Small intestine (tissue), 7 donors: ENCODE measurements around the gene MASP1. TPM values are rescaled to one million over a fixed set of nuclear protein-coding genes. Genes with fewer than 3 reads are reported as not detected.

Source experiments
- DNase-seq, 2 donors: peaks; one replicate each; pipeline versions ENCODE4 v3.0.0 to v3.0.0-alpha.2; 2013
- FAIRE-seq: peaks from 2 replicates; lab custom pipeline; 2012; peaks lifted over from hg19 to GRCh38; lab: Jason Lieb, UNC
- H3K27ac ChIP-seq, 3 donors: one replicate each; pipeline ENCODE4 v1.5.1; 2013; ENCODE audit warnings: low read length in 2 of 3, mild to moderate bottlenecking in 2 of 3, control low read depth in 1 of 3, inconsistent platforms in 1 of 3, low read depth in 1 of 3, moderate library complexity in 1 of 3
- H3K27me3 ChIP-seq, 3 donors: one replicate each; pipeline ENCODE4 v1.6.1; 2013; ENCODE audit warnings: low read length in 3 of 3, inconsistent platforms in 1 of 3; ENCODE audit not compliant: control insufficient read depth in 3 of 3, insufficient read depth in 3 of 3
- H3K36me3 ChIP-seq, 3 donors: one replicate each; pipeline ENCODE4 v1.6.1; 2013; ENCODE audit warnings: low read length in 3 of 3, inconsistent platforms in 1 of 3, low read depth in 1 of 3, mild to moderate bottlenecking in 1 of 3, moderate library complexity in 1 of 3; ENCODE audit not compliant: control insufficient read depth in 3 of 3, insufficient read depth in 2 of 3
- H3K4me1 ChIP-seq, 3 donors: one replicate each; pipeline ENCODE4 v1.6.1; 2013; ENCODE audit warnings: low read length in 2 of 3, inconsistent platforms in 1 of 3, low read depth in 1 of 3, mild to moderate bottlenecking in 1 of 3, moderate library complexity in 1 of 3; ENCODE audit not compliant: control insufficient read depth in 3 of 3, insufficient read depth in 2 of 3
- H3K4me3 ChIP-seq, 3 donors: one replicate each; pipeline ENCODE4 v1.5.1; 2013; ENCODE audit warnings: low read length in 3 of 3, control low read depth in 1 of 3, inconsistent platforms in 1 of 3, low read depth in 1 of 3, mild to moderate bottlenecking in 1 of 3, moderate library complexity in 1 of 3
- H3K9me3 ChIP-seq, 2 donors: one replicate each; pipeline ENCODE4 v1.6.1; 2013; ENCODE audit warnings: low read depth in 1 of 2, low read length in 1 of 2; ENCODE audit not compliant: control insufficient read depth in 2 of 2, insufficient read depth in 1 of 2
- whole genome bisulfite sequencing, 3 donors: extraction: QIAGEN DNeasy Blood & Tissue Kit; methylation state at CpG; one replicate each; pipeline ENCODE4 v1.1.7; 2013; 5-methylcytosine and 5-hydroxymethylcytosine counted together
- polyA plus RNA-seq, 4 donors: library from polyadenylated mRNA; stranded (reverse) in 3 of 4; unstranded in 1 of 4; fragments of 200-250 nt in 3 of 4; fragments of 120-200 nt in 1 of 4; gene quantifications; one replicate each; pipeline versions ENCODE4 v1.2.1 to v1.2.3, GENCODE V29; 2013
- donor health status: healthy with polysubstance abuse.
- donor health status: control.
- donor health status: control.
- donor health status: Bipolar disorder and iron deficiency.
- donor health status: healthy.

MASP1 gene
- polyA plus RNA-seq, 4 donors, result 0.70 to 67.2 (median 1.6) TPM; not detected in 1

DNA sequence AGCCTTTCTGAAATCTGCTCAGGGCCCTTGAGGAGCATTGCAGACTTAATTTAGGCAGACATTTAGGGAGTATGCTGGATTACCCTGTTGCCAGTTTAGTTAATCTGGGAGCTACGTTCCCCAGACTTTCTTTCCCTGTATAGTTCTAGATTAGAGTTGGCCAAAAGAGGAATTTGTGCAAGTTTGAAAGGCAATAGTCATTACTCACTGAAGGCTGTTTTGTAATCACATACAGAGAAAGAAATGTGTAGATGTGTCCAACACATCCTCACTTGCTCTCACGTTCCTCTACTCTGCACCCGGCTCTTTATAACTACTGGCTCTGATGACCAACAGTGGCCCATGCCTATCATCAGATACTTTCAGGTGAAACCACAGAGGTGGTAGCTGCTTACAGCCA lies 24.2 kb downstream of the MASP1 start:
- no peak for FAIRE-seq
- H3K27ac ChIP-seq, result no peak overlapping the region

DNA sequence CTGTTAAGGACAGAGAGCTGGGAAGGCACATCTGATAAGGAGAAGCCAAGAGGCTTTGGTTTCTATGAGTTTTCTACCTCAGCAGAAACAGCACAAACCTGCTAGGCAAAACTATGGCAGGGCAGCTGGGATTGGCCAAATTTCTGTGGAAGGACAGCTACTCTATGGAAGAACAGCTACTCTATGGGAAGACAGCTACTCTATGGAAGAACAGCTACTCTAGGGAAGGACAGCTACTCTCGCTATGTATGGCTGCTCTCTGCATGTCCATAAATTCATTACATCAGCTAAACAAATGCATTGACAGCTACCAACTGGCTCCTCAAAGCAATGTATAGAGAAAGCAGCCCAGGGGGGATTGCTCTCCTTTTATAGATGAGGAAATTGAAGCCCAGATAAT lies 24.8 kb downstream of the MASP1 start:
- H3K4me3 ChIP-seq, result no peak overlapping the region
- H3K36me3 ChIP-seq, result peaks cover 0 to 5% (median 0%) of the 10 kb centered on the region in 3 donors
- 92 to 100% (median 100%) methylated on average over 1 of the region's 1 CpG for WGBS, 3 donors
- peaks cover 0 to 19% (median 0%) of the 10 kb centered on the region in 3 donors for H3K4me1 ChIP-seq
- DNase-seq, result no peak
- H3K9me3 ChIP-seq, result peaks cover 0 to 12% of the 10 kb centered on the region in 2 donors
- FAIRE-seq, result no peak
- H3K27ac ChIP-seq, result no peak overlapping the region
- H3K27me3 ChIP-seq, result no peaks in the 10 kb centered on the region

More for the DNA sequence above, 24.2 kb downstream of the MASP1 start:
- DNase-seq, result no peak
- Histone ChIP-seq H3K36me3 (peaks cover 0 to 5% (median 0%) of the 10 kb centered on the region in 3 donors), H3K4me3 (no peak overlapping the region), H3K9me3 (peaks cover 0 to 12% of the 10 kb centered on the region in 2 donors), H3K27me3 (no peaks in the 10 kb centered on the region), H3K4me1 (peaks cover 0 to 19% (median 0%) of the 10 kb centered on the region in 3 donors)
- 83 to 86% (median 84%) methylated on average over 3 of the region's 3 CpGs for WGBS, 3 donors

DNA sequence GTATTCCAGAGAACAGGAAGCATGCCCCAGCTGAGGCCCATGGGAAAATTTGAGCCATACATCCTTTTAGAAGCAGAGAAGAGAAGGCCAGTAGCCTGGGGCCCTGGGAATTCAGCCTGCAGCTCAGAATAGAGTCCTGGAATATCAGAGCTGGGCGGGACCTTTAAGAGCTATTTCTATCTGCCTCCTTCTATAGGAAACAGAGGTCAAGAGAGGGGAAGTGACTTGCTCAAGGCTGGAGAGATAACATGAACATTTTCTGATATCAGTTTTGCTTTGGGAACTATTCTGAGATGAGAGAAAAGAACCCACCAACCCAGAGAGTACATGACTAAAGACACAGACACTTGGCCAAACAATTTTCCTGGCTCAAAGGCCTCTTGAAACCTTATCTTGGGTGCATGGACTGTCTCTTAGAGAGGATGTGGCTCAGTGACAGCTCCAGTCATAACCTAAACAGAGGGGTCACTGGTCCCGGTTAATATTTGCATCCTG lies 26.0 kb downstream of the MASP1 start:
- WGBS, 3 donors, result 46 to 70% (median 58%) methylated on average over 2 of the region's 2 CpGs
- no peak overlapping the region for H3K27ac ChIP-seq
- H3K27me3 ChIP-seq, result no peaks in the 10 kb centered on the region
- peaks cover 0 to 10% of the 10 kb centered on the region in 2 donors for H3K9me3 ChIP-seq
- DNase-seq, result peak in 1 of 2 donors; percentile 16
- H3K36me3 ChIP-seq, result peaks cover 0 to 7% (median 0%) of the 10 kb centered on the region in 3 donors
- H3K4me3 ChIP-seq, result no peak overlapping the region
- peaks cover 0 to 19% (median 0%) of the 10 kb centered on the region in 3 donors for H3K4me1 ChIP-seq
- no peak for FAIRE-seq

DNA sequence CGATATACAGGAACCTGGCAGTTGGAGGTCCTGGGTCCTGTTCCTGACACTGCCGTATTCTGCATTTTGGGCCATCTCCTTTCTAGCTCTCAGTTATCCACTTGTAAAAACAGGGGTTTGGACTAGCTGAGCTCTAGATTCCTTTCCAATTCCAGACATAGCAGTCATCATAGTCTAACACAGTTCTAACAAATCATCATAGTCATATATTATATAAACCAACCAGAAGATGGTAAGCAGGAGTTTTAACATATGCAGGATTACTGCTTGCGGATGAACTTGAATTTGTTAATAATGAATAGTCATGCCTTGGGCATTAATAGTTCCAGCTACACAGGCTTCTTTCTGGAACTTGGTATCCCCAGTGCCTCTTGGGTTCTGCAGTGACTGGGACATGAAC lies 26.6 kb downstream of the MASP1 start:
- DNase-seq (no peak), FAIRE-seq (no peak)
- Histone ChIP-seq H3K27ac (no peak overlapping the region), H3K27me3 (no peaks in the 10 kb centered on the region), H3K4me3 (no peak overlapping the region), H3K9me3 (peaks cover 0 to 5% of the 10 kb centered on the region in 2 donors), H3K36me3 (peaks cover 0 to 8% (median 0%) of the 10 kb centered on the region in 3 donors), H3K4me1 (peaks cover 0 to 19% (median 0%) of the 10 kb centered on the region in 3 donors)
- 84 to 93% (median 90%) methylated on average over 3 of the region's 3 CpGs for WGBS, 3 donors

- Histone ChIP-seq H3K4me1 (peaks cover 0 to 19% (median 0%) of the 10 kb centered on the region in 3 donors), H3K9me3 (peaks cover 0 to 1% of the 10 kb centered on the region in 2 donors), H3K27ac (peak overlapping the region in 1 of 3 donors; percentile 36), H3K27me3 (no peaks in the 10 kb centered on the region), H3K4me3 (no peak overlapping the region), H3K36me3 (peaks cover 0 to 8% (median 0%) of the 10 kb centered on the region in 3 donors)
- peak; percentile 2 to 57 for DNase-seq
- FAIRE-seq, result no peak
- WGBS, 3 donors, result 17 to 35% (median 24%) methylated on average over 4 of the region's 4 CpGs
Measured at GRCh38 chr3:187264021-187264420, 27.5 kb downstream of the MASP1 start.

- no peak overlapping the region for H3K27ac ChIP-seq
- DNase-seq (no peak), FAIRE-seq (no peak)
Measured at GRCh38 chr3:187263270-187263669, 28.3 kb downstream of the MASP1 start.

DNA sequence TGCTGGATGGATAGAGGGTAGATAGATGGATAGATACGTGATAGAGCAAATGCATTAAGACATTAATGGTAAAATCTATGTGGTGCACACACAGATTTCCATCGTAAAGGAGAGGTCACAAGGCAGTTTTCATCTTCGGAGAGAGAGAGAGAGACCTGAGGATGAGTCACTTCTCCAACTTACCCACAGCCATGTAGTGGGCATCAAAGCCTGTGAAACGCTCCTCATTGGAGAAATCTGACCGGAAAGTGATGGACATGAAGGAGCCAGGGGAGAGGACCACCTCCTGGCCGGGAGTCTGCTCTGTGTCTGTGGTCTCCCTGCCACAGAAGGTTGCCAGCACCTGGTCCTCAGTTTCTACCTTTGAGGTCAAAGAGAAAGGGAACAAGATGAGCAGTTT lies 29.2 kb downstream of the MASP1 start:
- peaks cover 0 to 19% (median 0%) of the 10 kb centered on the region in 3 donors for H3K4me1 ChIP-seq
- H3K27ac ChIP-seq, result no peak overlapping the region
- 75 to 90% (median 87%) methylated on average over 6 of the region's 6 CpGs for WGBS, 3 donors

More at GRCh38 chr3:187263270-187263669, 28.3 kb downstream of the MASP1 start:
- Histone ChIP-seq H3K36me3 (peaks cover 0 to 10% (median 0%) of the 10 kb centered on the region in 3 donors), H3K4me1 (peaks cover 0 to 19% (median 0%) of the 10 kb centered on the region in 3 donors), H3K4me3 (no peak overlapping the region), H3K9me3 (no peaks in the 10 kb centered on the region), H3K27me3 (no peaks in the 10 kb centered on the region)

DNA sequence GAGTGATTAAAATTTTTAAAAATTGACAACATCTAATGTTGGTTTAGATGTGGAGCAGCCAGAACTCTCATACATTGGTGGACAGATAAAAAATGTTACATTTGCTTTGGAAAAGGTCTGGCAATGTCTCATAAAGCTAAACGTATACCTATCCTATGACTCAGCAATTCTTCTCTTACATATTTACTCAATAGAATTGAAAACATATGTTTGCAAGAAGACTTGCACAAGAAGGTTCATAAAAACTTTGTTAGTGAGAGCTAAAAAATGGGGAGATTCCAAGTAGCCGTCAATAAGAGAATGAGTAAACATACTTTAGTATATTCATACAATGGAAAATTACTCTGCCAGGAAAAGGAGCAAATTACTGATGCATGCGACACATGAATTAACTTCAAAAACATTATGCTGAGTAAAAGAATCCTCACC lies 30.0 kb downstream of the MASP1 start:
- FAIRE-seq (no peak), DNase-seq (no peak)
- no peak overlapping the region for H3K4me3 ChIP-seq
- H3K27me3 ChIP-seq, result no peaks in the 10 kb centered on the region
- H3K27ac ChIP-seq, result no peak overlapping the region
- H3K4me1 ChIP-seq, result peaks cover 0 to 19% (median 0%) of the 10 kb centered on the region in 3 donors
- peaks cover 0 to 14% (median 0%) of the 10 kb centered on the region in 3 donors for H3K36me3 ChIP-seq
- WGBS, 3 donors, result 83 to 87% (median 85%) methylated on average over 3 of the region's 3 CpGs
- H3K9me3 ChIP-seq, result no peaks in the 10 kb centered on the region

More for the DNA sequence above, 29.2 kb downstream of the MASP1 start:
- FAIRE-seq (no peak), DNase-seq (no peak)
- H3K36me3 ChIP-seq, result peaks cover 0 to 10% (median 0%) of the 10 kb centered on the region in 3 donors
- no peak overlapping the region for H3K4me3 ChIP-seq
- H3K27me3 ChIP-seq, result no peaks in the 10 kb centered on the region
- H3K9me3 ChIP-seq, result no peaks in the 10 kb centered on the region
